Psoas muscle (tissue), 8 donors: ENCODE measurements around the gene TMEM250. TPM values are rescaled to one million over a fixed set of nuclear protein-coding genes. Genes with fewer than 3 reads are reported as not detected.

Source experiments
- ATAC-seq, 4 donors: fragments of 200-7000 bp; cut with Tn5 transposase; one replicate each; pipeline ENCODE4 v1.9.1; 2020; ENCODE audit warnings: moderate library complexity in 3 of 4, mild to moderate bottlenecking in 2 of 4
- DNase-seq, 2 donors: peaks; one replicate each; pipeline ENCODE4 v3.0.0-alpha.2; 2020
- H3K27ac ChIP-seq: fragments of 200-600 bp; one replicate; pipeline ENCODE4 v1.8.0; 2022
- H3K27me3 ChIP-seq, 3 donors: fragments of 200-600 bp in 1 of 3; one replicate each; pipeline versions ENCODE4 v1.6.1 to v1.8.0; 2013 to 2022; ENCODE audit warnings: low read length in 2 of 3, mild to moderate bottlenecking in 2 of 3, moderate library complexity in 1 of 3; ENCODE audit not compliant: insufficient read depth in 3 of 3
- H3K36me3 ChIP-seq, 2 donors: fragments of 200-600 bp in 1 of 2; one replicate each; pipeline versions ENCODE4 v1.6.1 to v1.8.0; 2013 to 2022; ENCODE audit warnings: low read depth in 1 of 2, mild to moderate bottlenecking in 1 of 2, moderate library complexity in 1 of 2; ENCODE audit not compliant: insufficient read depth in 1 of 2
- H3K4me1 ChIP-seq: fragments of 200-600 bp; one replicate; pipeline ENCODE4 v1.8.0; 2022
- H3K4me3 ChIP-seq: fragments of 200-600 bp; one replicate; pipeline ENCODE4 v1.8.0; 2022; ENCODE audit warnings: mild to moderate bottlenecking
- H3K9me3 ChIP-seq: fragments of 200-600 bp; one replicate; pipeline ENCODE4 v1.8.0; 2022
- CTCF ChIP-seq: fragments of 200-600 bp; IDR thresholded peaks from one replicate; pipeline ENCODE4 v1.8.0; 2022; ENCODE audit warnings: antibody characterized with exemption
- WGBS, 3 donors: extraction: QIAGEN DNeasy Blood & Tissue Kit; methylation state at CpG; one replicate each; pipeline versions ENCODE4 v1.1.6 to v1.1.7; 2013; 5-methylcytosine and 5-hydroxymethylcytosine counted together
- intact Hi-C, 2 donors: fragments of 100-400 bp; cut with DNase I; formaldehyde crosslinking; loops; one replicate each; pipeline versions ENCODE4 v1.11.0 to v1.14.2; 2022
- polyA plus RNA-seq, 3 donors: library from polyadenylated mRNA; stranded (reverse); fragments of 200-250 nt; gene quantifications; one replicate each; pipeline ENCODE4 v1.2.3, GENCODE V29; 2013
- total RNA-seq, 4 donors: library from RNA; stranded (reverse); fragmentation: NEBNext Ultra II Directional in 2 of 4; extraction: Animal tissue kit (Norgen Biotek cat#: 25700) in 2 of 4; gene quantifications; one replicate each; pipeline versions ENCODE4 v1.2.1 to v1.2.4, GENCODE V29; 2021 to 2023
- donor health status: healthy with polysubstance abuse.
- donor health status: DM: no; HTN: no; CAD: no; lungs with moderate emphysema.
- donor health status: Bipolar disorder and iron deficiency.
- donor health status: healthy.
- donor health status: DM: yes; HTN: yes; CAD: no.
- donor health status: DM: no; HTN: no; CAD: no.
- donor health status: DM: no; HTN: no; CAD: no.
- donor health status: DM: yes; HTN: yes; CAD: no.

The TMEM250 gene
- total and polyA plus RNA-seq, 7 donors, result 17.3 to 49.5 (median 27.8) TPM

DNA sequence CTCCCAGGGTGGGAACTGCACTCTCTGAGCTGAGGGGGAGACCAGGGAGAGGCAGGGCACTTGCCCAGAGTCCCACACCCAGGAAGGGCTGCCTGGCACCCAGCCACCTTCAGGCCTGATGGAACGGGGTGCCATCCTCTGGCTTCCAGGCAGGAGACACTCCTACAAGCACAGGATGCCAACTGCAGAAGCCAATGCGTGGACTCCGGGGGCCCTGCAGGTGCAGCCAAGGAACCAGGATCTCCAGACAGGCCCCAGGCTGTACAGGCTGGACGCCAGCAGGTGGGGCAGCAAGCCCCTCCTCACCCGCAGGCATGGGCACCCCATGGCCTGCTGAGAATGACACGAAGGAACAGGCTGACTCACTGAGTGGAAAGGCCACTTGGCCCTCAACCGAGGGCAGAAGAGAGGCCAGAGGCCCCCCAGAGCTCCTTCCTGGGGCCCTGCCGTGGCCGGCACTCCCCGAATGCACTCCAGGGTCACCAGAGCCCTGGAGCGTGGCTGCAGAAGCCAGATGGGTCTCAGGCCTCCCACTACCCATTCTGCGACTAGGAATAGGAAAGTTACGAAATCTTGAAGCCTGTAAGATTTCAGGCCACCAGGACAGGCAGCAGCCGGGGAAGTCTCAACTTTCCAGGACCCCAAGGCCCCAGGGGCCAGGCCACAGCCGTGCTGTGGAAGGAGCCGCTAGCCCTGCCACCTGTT is 39.3 kb downstream of the TMEM250 start:
- no peaks in the 10 kb centered on the region for H3K9me3 ChIP-seq
- 27 to 50% (median 32%) methylated on average over 16 of the region's 16 CpGs for WGBS, 3 donors
- H3K27me3 ChIP-seq, result no peaks in the 10 kb centered on the region
- TF ChIP-seq CTCF, result no peak
- intact Hi-C loops, result loop anchor here in 1 of 2 donors (5.0 kb wide), 1 partner anchor 37 kb away; no protein-coding TSS in a partner anchor
- ATAC-seq (peak; percentile 12 to 64 (median 40)), DNase-seq (peak in 1 of 2 donors; percentile 66)
- H3K4me1 ChIP-seq, result peaks cover 50% of the 10 kb centered on the region
- H3K4me3 ChIP-seq, result peak overlapping the region; percentile 16
- H3K27ac ChIP-seq, result peak overlapping the region; percentile 78
- peaks cover 0 to 16% of the 10 kb centered on the region in 2 donors for H3K36me3 ChIP-seq

DNA sequence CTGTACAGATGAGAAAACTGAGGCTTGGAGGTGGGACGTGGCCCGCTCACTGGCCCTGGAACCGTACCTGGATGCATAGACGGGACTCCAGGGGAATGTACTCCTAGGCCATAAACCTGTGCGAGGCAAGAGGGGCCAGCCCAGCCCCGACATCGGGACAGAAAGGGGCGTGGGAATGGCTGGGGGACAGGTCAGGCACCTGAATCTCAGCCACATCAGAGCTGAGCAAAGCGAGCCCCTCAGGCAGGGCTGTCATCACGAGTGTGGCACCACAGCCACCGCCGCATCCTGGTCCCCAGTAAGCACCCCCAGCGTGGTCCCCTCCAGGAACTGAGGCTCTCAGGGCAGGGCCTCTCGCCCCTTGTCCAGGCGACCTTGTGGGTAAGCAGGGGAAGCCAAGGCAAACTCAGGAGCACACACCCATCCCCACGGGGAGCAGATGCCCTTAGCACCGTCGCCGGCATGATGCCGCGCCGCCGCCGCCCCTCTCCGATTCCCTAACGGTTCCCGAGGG is 40.1 kb downstream of the TMEM250 start:
- intact Hi-C loops, result loop anchor here in 1 of 2 donors (5.0 kb wide), 1 partner anchor 36 kb away; no protein-coding TSS in a partner anchor
- no peak overlapping the region for H3K4me3 ChIP-seq
- 84 to 87% (median 85%) methylated on average over 27 of the region's 27 CpGs for WGBS, 3 donors
- peaks cover 0 to 16% of the 10 kb centered on the region in 2 donors for H3K36me3 ChIP-seq
- no peaks in the 10 kb centered on the region for H3K9me3 ChIP-seq
- peaks cover 50% of the 10 kb centered on the region for H3K4me1 ChIP-seq
- H3K27ac ChIP-seq, result peak overlapping the region; percentile 78
- DNase-seq (peak in 1 of 2 donors; percentile 44), ATAC-seq (no peak)
- no peaks in the 10 kb centered on the region for H3K27me3 ChIP-seq
- no peak for TF ChIP-seq CTCF

DNA sequence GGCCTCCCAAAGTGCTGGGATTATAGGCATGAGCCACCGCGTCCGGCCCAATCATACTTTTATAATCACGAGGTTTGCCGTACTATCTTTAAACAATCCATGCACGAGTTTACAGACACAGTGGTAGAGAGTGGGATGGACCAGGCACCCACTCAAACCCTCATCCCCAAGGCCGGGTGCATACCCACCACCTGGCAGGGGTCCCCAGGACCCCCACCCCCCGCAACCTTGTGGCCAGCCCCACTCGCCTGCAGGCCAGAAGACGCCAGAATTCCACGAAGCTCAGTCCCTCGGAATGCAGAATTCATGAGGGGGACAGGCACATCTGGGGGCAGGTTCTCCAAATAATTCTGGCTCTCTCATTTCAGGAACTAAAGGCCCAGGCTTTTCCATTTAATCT is 40.7 kb downstream of the TMEM250 start:
- Histone ChIP-seq H3K36me3 (peaks cover 0 to 16% of the 10 kb centered on the region in 2 donors), H3K4me3 (no peak overlapping the region), H3K4me1 (peaks cover 46% of the 10 kb centered on the region), H3K27me3 (no peaks in the 10 kb centered on the region), H3K27ac (no peak overlapping the region), H3K9me3 (no peaks in the 10 kb centered on the region)
- 80 to 89% (median 81%) methylated on average over 12 of the region's 12 CpGs for WGBS, 3 donors
- TF ChIP-seq CTCF, result no peak
- no peak for ATAC-seq
- peak in 1 of 2 donors; percentile 16 for DNase-seq
- intact Hi-C loops, result loop anchor here in 1 of 2 donors (5.0 kb wide), 1 partner anchor 36 kb away; no protein-coding TSS in a partner anchor

DNA sequence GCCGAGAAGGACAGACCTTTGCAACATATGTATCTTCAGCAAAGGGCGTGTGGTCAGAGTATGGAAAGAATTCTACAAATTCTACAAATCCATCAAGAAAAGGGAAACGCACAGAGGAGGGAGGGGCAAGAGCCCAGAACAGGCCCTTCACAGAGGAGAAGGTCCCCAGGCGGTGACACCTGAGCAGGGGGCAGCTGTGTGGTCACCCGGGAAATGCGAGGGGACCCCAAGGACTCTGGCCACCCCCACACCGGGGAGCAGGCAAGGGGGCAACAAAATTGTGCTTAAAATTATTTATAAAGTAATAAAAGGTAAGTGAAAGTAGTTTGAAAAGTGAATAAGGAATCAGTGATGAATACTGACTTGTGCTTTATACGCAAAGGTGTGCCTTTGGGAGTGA is 41.2 kb downstream of the TMEM250 start:
- DNase-seq, result peak in 1 of 2 donors; percentile 29
- Histone ChIP-seq H3K4me3 (no peak overlapping the region), H3K36me3 (peaks cover 0 to 16% of the 10 kb centered on the region in 2 donors), H3K4me1 (peaks cover 44% of the 10 kb centered on the region), H3K27me3 (no peaks in the 10 kb centered on the region), H3K9me3 (no peaks in the 10 kb centered on the region), H3K27ac (no peak overlapping the region)
- intact Hi-C loops, result loop anchor here in 1 of 2 donors (5.0 kb wide), 1 partner anchor 35 kb away; no protein-coding TSS in a partner anchor
- TF ChIP-seq CTCF, result no peak
- 77 to 86% (median 85%) methylated on average over 8 of the region's 8 CpGs for WGBS, 3 donors
- no peak for ATAC-seq
